ENCODE measurements around the gene AUTS2.

Gene AUTS2

GRCh38 chr7:69818636-69819332 lies 220.5 kb downstream of the AUTS2 start:
- no peak for DNase-seq (ENCODE audit: low read depth)

DNA sequence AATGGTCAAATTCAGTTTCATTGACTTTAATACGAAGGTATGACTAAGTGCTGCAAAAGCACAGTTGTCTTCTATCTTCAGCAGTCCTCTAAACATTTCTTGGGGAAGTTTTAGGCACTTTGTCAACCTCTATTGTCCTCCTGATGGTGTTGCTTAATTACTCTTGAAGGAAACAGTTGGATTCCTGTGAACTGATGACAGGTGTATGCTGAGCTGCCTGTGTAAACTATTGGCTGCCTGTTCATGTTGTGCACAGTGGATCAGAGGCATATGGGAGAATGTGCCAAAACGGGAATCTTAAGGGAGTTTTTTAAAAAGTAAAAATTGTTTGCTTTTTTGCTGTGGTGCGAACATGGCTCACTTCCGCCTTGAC lies 221.0 kb downstream of the AUTS2 start:
- DNase-seq (ENCODE audit: low read depth): no peak

GRCh38 chr7:69820479-69821192 lies 222.4 kb downstream of the AUTS2 start:
- no peak for DNase-seq (ENCODE audit: low read depth)

DNA sequence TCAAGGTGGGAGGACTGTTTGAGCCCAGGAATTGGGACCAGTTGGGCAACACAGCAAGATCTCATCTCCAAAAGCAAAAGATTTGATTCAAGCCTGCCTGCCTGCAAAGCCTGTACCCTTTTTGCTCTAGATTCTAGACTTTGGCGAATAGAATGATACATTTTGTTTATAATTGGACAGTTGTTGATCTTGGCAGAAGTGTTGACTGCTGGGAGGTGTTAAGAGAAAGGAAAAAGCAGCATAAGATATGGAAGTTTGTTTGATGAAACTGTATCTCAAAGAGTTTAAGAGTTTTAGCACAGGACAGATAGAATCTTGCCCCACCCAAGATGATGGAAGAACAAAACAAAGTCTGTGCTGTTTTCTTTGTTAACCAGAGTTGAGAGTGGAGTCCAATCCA lies 224.1 kb downstream of the AUTS2 start:
- no peak for DNase-seq (ENCODE audit: low read depth)

GRCh38 chr7:69823151-69823744 lies 225.0 kb downstream of the AUTS2 start:
- no peak for DNase-seq (ENCODE audit: low read depth)

GRCh38 chr7:69825113-69825972 lies 227.1 kb downstream of the AUTS2 start:
- DNase-seq (ENCODE audit: low read depth): no peak

DNA sequence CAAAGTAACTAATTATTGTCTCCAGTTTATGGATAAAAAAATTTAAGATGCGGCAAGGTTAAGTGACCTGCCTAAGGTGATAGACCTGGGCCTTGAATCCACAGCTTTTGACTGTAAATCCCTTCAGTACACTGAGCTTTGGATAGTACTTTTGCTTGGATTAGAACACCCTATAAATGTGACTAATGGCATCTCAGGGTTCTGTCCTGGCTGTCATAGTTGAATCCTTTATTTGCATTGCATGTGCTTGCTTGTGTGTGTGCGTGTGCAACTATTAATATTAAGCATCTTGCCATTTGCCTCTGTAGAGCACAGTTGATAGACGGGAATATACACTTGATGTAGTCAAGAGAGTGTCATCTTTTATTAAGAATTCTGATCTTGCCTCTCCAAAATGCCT lies 228.0 kb downstream of the AUTS2 start:
- DNase-seq (ENCODE audit: low read depth): no peak

DNA sequence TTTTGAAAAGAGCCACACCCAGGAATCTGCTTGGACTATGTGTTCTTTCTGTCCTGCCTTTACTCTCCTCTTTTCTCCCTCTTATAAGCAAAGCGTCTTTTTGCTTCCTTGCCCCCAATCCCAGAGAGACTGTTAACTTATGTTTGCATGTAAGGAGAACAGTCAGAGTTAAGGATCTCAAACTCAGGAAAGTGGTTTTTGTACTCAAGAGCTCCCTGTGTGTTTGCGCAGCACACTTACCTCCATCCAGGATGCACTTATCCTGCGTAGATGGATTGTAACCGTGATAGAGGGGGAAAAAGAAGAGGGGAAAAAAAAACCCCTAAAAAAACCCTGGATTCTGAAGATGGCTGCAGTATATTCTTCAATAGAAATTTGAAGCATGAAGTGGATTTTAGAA lies 228.9 kb downstream of the AUTS2 start:
- DNase-seq (ENCODE audit: low read depth): no peak

DNA sequence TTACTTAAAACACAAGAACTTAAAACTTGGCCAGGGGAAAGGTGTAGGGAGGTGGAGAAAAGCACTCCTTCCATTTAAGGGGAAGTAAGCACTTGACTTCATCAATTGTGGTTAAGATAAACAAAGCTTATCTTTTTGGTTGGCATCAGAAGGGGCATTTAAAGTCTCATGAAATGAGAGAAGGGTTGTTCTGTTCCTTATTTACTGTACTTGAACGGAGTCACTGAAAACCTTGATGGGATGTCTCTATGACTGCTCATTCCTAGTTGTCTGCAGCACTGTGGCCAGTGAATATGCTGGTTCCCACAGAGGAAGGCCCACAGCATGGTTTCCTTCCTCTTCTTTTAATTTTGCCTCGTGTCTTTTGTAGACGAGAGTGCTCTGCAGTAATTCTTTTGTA lies 229.3 kb downstream of the AUTS2 start:
- no peak for DNase-seq (ENCODE audit: low read depth)

DNA sequence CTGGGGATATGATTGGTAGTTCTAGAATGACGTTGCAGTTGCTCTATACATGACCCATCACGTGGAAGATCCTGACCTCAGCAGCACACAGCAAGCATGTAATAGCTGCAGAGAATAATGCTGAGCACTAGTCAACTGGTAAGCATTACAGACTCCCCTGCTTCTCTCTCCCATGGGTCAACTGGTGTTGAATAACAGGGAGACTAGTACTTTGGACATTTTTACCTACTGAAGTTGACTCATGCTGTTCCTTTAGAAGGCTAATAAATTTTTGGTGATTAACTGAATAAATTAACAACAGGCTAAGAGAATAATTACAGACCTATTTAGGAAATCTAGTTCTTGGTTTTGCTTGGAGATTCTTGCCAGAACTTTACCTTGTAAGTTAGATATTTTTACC lies 234.1 kb downstream of the AUTS2 start:
- DNase-seq (ENCODE audit: low read depth): no peak

DNA sequence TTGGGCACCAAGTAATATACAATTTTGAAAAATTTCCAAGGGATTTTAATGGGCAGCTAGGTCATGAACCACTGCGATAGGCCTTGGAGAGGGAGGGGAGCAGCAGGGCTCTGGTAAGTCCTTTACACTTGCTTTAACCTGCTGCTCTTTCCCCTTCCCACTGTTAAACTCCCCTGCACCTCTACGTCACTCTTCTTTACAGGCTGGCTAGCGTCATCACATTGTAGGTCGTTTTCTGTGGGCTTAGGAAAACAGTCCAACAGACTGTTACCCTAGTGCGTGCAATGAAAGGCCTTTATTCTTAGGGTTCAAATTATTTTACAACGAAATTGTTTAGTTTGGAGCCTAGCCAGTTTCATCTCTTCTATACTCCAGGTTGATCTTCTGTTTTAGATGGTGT lies 235.7 kb downstream of the AUTS2 start:
- no peak for DNase-seq (ENCODE audit: low read depth)

GRCh38 chr7:69836702-69837101 lies 238.4 kb downstream of the AUTS2 start:
- no peak for DNase-seq (ENCODE audit: low read depth)

DNA sequence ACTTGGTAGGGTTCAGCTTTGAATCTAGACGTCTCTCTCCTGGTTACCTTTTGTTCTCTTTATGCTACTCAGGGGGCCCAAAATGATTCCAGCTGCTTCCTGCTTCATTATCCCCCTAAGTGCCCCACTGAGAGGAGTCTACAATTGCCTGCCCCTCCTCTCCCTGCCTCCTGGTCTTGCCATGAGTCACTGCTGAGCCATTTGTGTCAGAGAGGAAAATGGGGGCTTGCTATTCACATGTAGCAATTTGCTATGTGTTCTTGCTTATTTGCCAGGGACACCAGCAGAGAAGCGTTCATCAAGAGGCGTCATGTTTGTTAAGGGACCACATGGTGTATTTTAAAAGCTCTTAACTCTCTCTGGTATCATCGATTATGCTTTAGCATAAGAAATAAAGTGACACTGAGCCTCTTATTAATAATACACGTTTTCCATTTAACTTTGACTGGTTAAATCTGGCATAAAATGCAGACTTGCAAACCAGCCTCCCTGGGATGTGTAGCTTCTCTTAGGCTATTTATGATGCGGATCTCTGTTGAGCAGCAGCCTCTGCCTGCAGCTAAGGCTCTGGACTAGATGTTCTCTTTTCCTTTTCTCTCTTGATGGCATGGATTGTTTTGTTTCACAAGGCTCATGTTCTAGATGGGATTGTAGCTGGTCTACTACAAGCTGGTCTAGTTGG lies 239.3 kb downstream of the AUTS2 start:
- DNase-seq (ENCODE audit: low read depth): no peak

GRCh38 chr7:69839782-69840181 lies 241.5 kb downstream of the AUTS2 start:
- no peak for DNase-seq (ENCODE audit: low read depth)

DNA sequence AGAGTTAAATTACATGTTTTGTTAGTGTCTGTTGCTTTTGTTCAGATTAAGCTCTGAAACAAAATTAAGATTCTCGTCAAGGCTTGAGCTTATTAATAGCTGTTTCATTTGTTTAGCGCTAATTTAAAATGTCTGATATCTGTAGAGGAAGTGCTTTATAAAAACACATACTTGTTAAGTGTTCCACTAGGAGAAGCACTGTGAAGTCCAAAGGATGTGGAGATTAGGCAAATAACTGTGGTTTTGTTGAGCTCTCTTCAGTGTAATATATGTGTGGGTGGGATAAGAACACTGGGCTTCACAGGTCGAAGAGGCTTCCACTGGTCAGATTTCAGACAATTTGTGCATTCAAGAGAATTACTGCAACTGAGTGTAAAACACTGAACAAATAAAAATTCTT lies 242.0 kb downstream of the AUTS2 start:
- DNase-seq (ENCODE audit: low read depth): no peak

DNA sequence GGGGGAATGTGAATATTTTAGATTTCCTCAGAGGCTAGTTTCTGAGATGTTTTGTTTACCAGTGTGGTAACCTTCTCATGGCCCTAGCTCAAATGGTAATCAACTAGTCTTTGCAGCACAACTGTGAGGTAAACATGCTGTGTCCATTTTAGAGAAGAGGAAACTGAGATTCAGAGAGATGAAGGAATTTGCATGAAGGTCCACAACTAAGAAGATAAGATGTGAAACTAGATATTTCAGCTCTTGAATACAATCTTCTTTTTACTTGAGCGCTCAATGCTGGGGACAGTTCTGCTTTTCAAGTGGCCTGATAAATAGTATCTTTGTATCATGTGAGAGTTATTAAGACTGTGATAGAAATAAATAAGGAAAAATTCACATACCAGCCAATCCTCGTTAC lies 245.4 kb downstream of the AUTS2 start:
- DNase-seq (ENCODE audit: low read depth): no peak

- no peak for DNase-seq (ENCODE audit: low read depth)
Measured at GRCh38 chr7:69844264-69844868, 246.1 kb downstream of the AUTS2 start.

DNA sequence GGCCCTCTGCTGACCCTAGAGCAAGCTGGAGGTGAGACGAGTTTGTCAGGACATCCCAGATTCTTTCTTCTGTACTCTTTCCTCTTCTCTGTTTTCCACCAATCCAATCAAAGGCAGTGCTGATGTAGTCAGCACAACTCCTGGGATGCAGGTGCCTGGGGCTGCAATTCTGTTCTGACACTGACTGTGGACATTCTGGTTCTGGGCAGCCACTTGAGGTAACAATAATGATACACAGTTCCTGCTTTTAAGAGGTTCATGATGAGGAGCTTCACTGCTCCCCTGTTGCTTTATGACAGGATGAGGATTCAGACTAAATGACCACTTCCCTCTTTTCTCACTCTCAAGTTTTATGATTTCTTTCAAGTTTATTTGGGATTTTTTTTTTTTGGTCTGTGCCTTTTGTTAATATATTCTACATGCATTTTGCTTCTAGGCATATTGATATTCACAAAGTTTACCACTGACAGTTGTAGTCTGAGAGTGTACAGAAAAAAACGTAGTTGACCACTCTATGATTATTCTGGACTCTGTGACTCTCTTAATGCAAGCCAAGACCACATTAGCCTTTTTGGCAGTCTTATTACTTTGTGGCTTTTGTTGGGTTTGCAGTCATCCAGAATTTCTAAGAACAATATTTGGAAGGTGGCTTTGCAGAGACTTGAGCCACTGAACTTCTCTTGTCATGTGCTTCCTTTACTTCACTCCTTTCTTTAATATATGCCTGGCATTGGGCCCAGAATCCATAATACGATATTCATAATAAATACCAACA lies 247.6 kb downstream of the AUTS2 start:
- no peak for DNase-seq (ENCODE audit: low read depth)

DNA sequence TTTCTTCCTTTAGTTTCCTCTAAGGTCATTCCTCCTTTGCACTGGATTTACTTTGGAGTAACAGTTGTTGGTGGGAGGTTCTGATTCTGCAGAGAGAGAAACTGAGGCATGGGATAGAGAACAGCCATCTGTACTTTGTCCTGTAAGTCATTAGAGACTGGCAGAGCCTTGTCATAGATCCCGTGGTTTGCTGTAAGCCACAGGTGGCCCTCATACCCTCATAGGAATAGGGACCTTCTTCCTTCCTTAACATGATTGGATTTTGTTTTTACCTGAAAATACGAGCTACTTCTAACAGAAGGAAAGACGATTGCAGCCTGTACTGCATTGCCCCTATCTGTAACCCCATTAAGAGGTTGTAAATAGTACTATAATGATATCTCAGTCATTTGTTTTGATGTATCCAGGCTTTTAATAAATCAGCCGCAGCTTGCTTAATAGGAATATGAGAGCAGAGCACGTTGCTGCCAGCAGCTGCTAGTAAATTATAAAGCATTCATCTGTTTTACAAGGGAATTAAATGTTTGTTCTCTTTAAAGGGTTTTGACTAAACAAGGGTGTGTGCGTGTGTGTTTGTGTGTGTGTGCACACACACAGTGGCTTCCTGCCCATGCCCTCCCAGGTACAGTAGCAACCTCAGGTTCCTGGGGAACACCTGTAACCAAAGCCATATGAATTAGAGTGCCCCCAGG lies 249.8 kb downstream of the AUTS2 start:
- DNase-seq (ENCODE audit: low read depth): no peak

DNA sequence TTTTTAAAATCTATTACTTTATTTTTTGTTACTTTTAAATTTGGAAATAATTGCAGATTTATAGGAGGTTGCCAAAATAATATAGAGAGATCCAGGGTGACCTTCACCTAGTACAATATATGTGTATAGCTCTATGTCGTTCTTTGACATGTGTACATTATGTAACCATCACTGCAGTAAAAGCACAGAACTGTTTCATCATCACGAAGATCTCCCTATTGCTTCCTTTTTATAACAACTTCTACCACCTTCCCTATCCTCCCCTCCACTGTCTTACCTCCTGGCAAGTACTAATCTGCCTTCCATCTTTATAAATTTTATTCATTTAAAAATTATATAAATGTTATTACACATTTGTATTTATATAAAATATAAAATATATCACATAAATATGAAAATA lies 251.0 kb downstream of the AUTS2 start:
- DNase-seq (ENCODE audit: low read depth): no peak
